Endothelial cell of umbilical vein (primary cell): ENCODE results near the gene HELZ2. TPM values are rescaled to one million over a fixed set of nuclear protein-coding genes. Genes with fewer than 3 reads are reported as not detected.

Experiments
- BruUV-seq: library from RNA; stranded (reverse); fragments of 400-500 nt; replicated peaks from 2 replicates; lab custom pipeline; 2021; lab: Mats Ljungman, UMichigan
- CTCF ChIA-PET: fragments of 300-600, 350-600 bp; sonication (Branson Sonifier 250); formaldehyde crosslinking; loops from one replicate; lab custom pipeline; 2021; ENCODE audit warnings: antibody characterized with exemption, inconsistent platforms; lab: Charles Lee
- POLR2A ChIA-PET: fragments of 300-600, 350-600 bp; sonication (Branson Sonifier 250); formaldehyde crosslinking; loops from one replicate; lab custom pipeline; 2021; ENCODE audit warnings: antibody characterized with exemption, inconsistent platforms; lab: Charles Lee
- DNase-seq: peaks from one replicate; pipeline ENCODE4 v3.0.0-alpha.2; 2011; ENCODE audit warnings: low read depth, low spot score
- FAIRE-seq: peaks from 2 replicates; lab custom pipeline; 2011; peaks lifted over from hg19 to GRCh38; lab: Jason Lieb, UNC
- H2AFZ ChIP-seq: 2 replicates; pipeline ENCODE4 v1.6.0; 2012; ENCODE audit warnings: low read depth, low read length, control low read depth, inconsistent platforms
- H3K27ac ChIP-seq: 2 replicates; pipeline ENCODE4 v1.5.1; 2011; ENCODE audit warnings: low read depth, mild to moderate bottlenecking, control low read depth, low read length, moderate library complexity; ENCODE audit not compliant: insufficient read depth
- H3K27me3 ChIP-seq, 2 experiments: 2 replicates each; pipeline versions ENCODE4 v1.6.0 to v1.6.1; 2011; ENCODE audit warnings: low read length in 2 of 2, mixed read lengths in 1 of 2; ENCODE audit not compliant: control insufficient read depth in 2 of 2, insufficient read depth in 2 of 2
- H3K36me3 ChIP-seq, 2 experiments: 2 replicates in 1 of 2; 3 replicates in 1 of 2; pipeline ENCODE4 v1.5.1; 2011; ENCODE audit warnings: low read length in 2 of 2, mild to moderate bottlenecking in 1 of 2, moderate library complexity in 1 of 2; ENCODE audit not compliant: control insufficient read depth in 2 of 2, insufficient read depth in 2 of 2; ENCODE audit errors: extremely low read depth in 1 of 2
- H3K4me1 ChIP-seq: 3 replicates; pipeline ENCODE4 v1.5.1; 2011; ENCODE audit warnings: mild to moderate bottlenecking, low read length; ENCODE audit not compliant: control insufficient read depth, insufficient read depth; ENCODE audit errors: extremely low read depth
- H3K4me2 ChIP-seq: 2 replicates; pipeline ENCODE4 v1.6.1; 2011; ENCODE audit warnings: low read length, control low read depth, mixed read lengths; ENCODE audit not compliant: insufficient read depth
- H3K4me3 ChIP-seq, 3 experiments: fragments of 200-600 bp in 1 of 3; sonication (generic), shearing (Covaris generic) in 1 of 3; replicated peaks in 1 of 3; 2 replicates each; pipeline ENCODE4 v1.5.1; 2011 to 2016; ENCODE audit warnings: control low read depth in 3 of 3, low read length in 3 of 3, mild to moderate bottlenecking in 2 of 3, inconsistent platforms in 1 of 3, low read depth in 1 of 3, moderate library complexity in 1 of 3; ENCODE audit not compliant: insufficient read depth in 1 of 3
- H3K79me2 ChIP-seq: 2 replicates; pipeline ENCODE4 v1.6.0; 2012; ENCODE audit warnings: low read length, inconsistent platforms; ENCODE audit not compliant: control insufficient read depth, insufficient read depth
- H3K9ac ChIP-seq: replicated peaks from 2 replicates; pipeline ENCODE3; 2011; ENCODE audit warnings: low read length, control low read depth; ENCODE audit not compliant: insufficient read depth; ENCODE audit errors: extremely low read depth
- H3K9me1 ChIP-seq: replicated peaks from 3 replicates; pipeline ENCODE4 v1.6.0; 2011; ENCODE audit warnings: mild to moderate bottlenecking, low read length; ENCODE audit not compliant: control insufficient read depth, insufficient read depth; ENCODE audit errors: extremely low read depth
- H3K9me3 ChIP-seq: replicated peaks from 2 replicates; pipeline ENCODE4 v1.5.1; 2012; ENCODE audit warnings: low read length, inconsistent platforms; ENCODE audit not compliant: control insufficient read depth, insufficient read depth
- H4K20me1 ChIP-seq: replicated peaks from 2 replicates; pipeline ENCODE3; 2011; ENCODE audit warnings: mild to moderate bottlenecking, low read length; ENCODE audit not compliant: control insufficient read depth, insufficient read depth; ENCODE audit errors: extremely low read depth
- CTCF ChIP-seq, 2 donors: IDR thresholded peaks; 1 replicate in 1 of 2; 2 replicates in 1 of 2; pipeline ENCODE4 v1.5.1; 2011; ENCODE audit warnings: low read length in 2 of 2, mild to moderate bottlenecking in 2 of 2, moderate library complexity in 2 of 2, control low read depth in 1 of 2, inconsistent platforms in 1 of 2, low read depth in 1 of 2; ENCODE audit not compliant: insufficient read depth in 1 of 2; ENCODE audit errors: extremely low read depth in 1 of 2
- JUN ChIP-seq: IDR thresholded peaks from 2 replicates; pipeline ENCODE4 v1.6.1; 2011; ENCODE audit warnings: borderline replicate concordance, low read depth; ENCODE audit not compliant: insufficient read length, insufficient read depth
- MAX ChIP-seq: IDR thresholded peaks from 2 replicates; pipeline ENCODE4 v1.6.1; 2011; ENCODE audit not compliant: insufficient read depth, insufficient read length
- MYC ChIP-seq: IDR thresholded peaks from one replicate; pipeline ENCODE4 v1.6.1; 2011; ENCODE audit warnings: mild to moderate bottlenecking, low read depth, low read length
- dilution Hi-C: fragments of 300-500 bp; cut with MboI; formaldehyde crosslinking; loops from one replicate; pipeline ENCODE4 v1.15.0; 2019; ENCODE audit warnings: low sequenced_read_pairs; ENCODE audit not compliant: extremely low pct_ligation_motif_present
- intact Hi-C: fragments of 100-400 bp; cut with micrococcal nuclease; formaldehyde crosslinking; loops from one replicate; pipeline ENCODE4 v1.10.0; 2022
- polyA plus RNA-seq, 4 experiments: library from polyadenylated mRNA; depleted of rRNA in 3 of 4; stranded (reverse) in 3 of 4; unstranded in 1 of 4; fragments of >200 nt; gene quantifications; 2 replicates each; pipeline versions ENCODE4 v1.2.1 to v1.2.3, GENCODE V29; 2011 to 2012; ENCODE audit warnings: missing spikeins in 1 of 4
- total RNA-seq: library from RNA; stranded (reverse); gene quantifications from 2 replicates; pipeline ENCODE4 v1.2.3, GENCODE V29; 2021

Gene HELZ2
- total and polyA plus RNA-seq, 2 donors (not counting 3 experiments of a cell fraction or from before 2014, with no cell fraction given) = 10.6 to 33.2 TPM

- no peaks in the 10 kb centered on the region for H4K20me1 ChIP-seq
- TF ChIP-seq MAX (no peak), CTCF (IDR thresholded peaks at IDR 0.05; ENCODE audit: extremely low read depth in 1 of 2, insufficient read depth in 1 of 2, low read depth in 1 of 2, low read length in 2 of 2) (no peak), JUN (peak; percentile 74)
- DNase-seq (peak; percentile 33), FAIRE-seq (no peak)
- H3K79me2 ChIP-seq = no peaks in the 10 kb centered on the region
- no peaks in the 10 kb centered on the region for H3K9me3 ChIP-seq
- no peak overlapping the region for H3K27ac ChIP-seq
- H3K36me3 ChIP-seq = peaks cover 0 to 43% of the 10 kb centered on the region in 2 experiments
- H2AFZ ChIP-seq = no peak overlapping the region
- no peak overlapping the region for H3K4me2 ChIP-seq
- dilution Hi-C loops = no loop called here
- ChIA-PET POLR2A (no interaction called here), CTCF (no interaction called here)
- BruUV-seq = no TSS peak
- no peaks in the 10 kb centered on the region for H3K27me3 ChIP-seq
- no peaks in the 10 kb centered on the region for H3K9me1 ChIP-seq
- H3K4me1 ChIP-seq = no peaks in the 10 kb centered on the region
- no peak overlapping the region for H3K4me3 ChIP-seq
- intact Hi-C loops = loop anchor here (10.0 kb wide), 1 partner anchor 429 kb away; no protein-coding TSS in a partner anchor
- no peak overlapping the region for H3K9ac ChIP-seq
Observed at GRCh38 chr20:63594043-63594561, 20.1 kb upstream of the HELZ2 start.

- dilution Hi-C loops = no loop called here
- POLR2A ChIA-PET = no interaction called here
- CTCF ChIA-PET = no interaction called here
- Histone ChIP-seq H3K27ac (no peak overlapping the region), H4K20me1 (no peaks in the 10 kb centered on the region), H3K27me3 (no peaks in the 10 kb centered on the region), H3K9ac (no peak overlapping the region), H3K36me3 (peaks cover 0 to 43% of the 10 kb centered on the region in 2 experiments), H3K4me3 (no peak overlapping the region), H3K9me1 (no peaks in the 10 kb centered on the region), H3K4me1 (no peaks in the 10 kb centered on the region), H3K4me2 (no peak overlapping the region), H2AFZ (no peak overlapping the region), H3K79me2 (no peaks in the 10 kb centered on the region), H3K9me3 (no peaks in the 10 kb centered on the region)
- TF ChIP-seq MYC = no peak
- intact Hi-C loops = loop anchor here (10.0 kb wide), 1 partner anchor 428 kb away; no protein-coding TSS in a partner anchor
- DNase-seq (no peak), FAIRE-seq (no peak)
- BruUV-seq = no TSS peak
Observed at GRCh38 chr20:63592661-63593060, 18.6 kb upstream of the HELZ2 start.
